Measurements from ENCODE around the gene XDH. TPM values are rescaled to one million over a fixed set of nuclear protein-coding genes. Genes with fewer than 3 reads are reported as not detected.

XDH gene
- total RNA-seq, 1 experiment from 2014 or later, result 0.08 TPM

DNA sequence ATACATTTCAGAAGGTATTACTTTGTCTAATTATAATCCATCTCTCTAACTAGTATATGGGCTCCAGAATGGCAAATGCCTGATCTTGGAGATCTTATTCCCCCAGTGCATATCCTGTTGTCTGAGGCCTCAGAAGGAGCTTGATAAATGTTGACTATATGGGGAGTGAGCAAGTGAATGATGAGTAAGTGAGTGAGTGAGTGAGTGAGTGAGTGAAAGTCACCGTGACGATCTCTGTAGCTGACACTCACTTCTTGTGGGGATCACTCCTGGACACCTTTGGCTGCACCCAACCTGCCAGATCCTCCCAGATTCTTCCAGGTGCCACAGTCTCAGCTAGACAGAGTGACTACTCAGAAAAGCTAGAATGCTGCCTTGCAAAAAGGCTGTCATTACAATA lies 2.8 kb downstream of the XDH start:
- TF ChIP-seq CTCF (IDR thresholded peaks at IDR 0.05), result no peak
- no peak for TF ChIP-seq REST (IDR thresholded peaks at IDR 0.05; ENCODE audit: insufficient read depth in 1 of 2, low read depth in 2 of 2, low read length in 1 of 2)
- TF ChIP-seq SIN3A (IDR thresholded peaks at IDR 0.05; ENCODE audit: borderline replicate concordance, insufficient read depth, low read depth, low read length), result no peak
- TF ChIP-seq POLR2AphosphoS5 (IDR thresholded peaks at IDR 0.05; ENCODE audit: low read depth, low read length), result no peak
- no peak for TF ChIP-seq TCF7L2 (IDR thresholded peaks at IDR 0.05; ENCODE audit: low read depth, low read length)
- ATAC-seq (no peak), DNase-seq (ENCODE audit: low read depth, low spot score) (no peak)
- BruUV-seq (replicated peaks), result no TSS peak
- intact Hi-C loops (cut with micrococcal nuclease; ENCODE audit: unreplicated experiment), result loop anchor here (5.0 kb wide), 1 partner anchor 111 kb away; no protein-coding TSS in a partner anchor
- in situ Hi-C loops (cut with HindIII; ENCODE audit: low pct_unique_long_range_greater_than_20kb, low sequenced_read_pairs), result no loop called here
- ChIA-PET CTCF (no interaction called here), POLR2A (no interaction called here)
- no peaks in the 10 kb centered on the region for H3K4me1 ChIP-seq (ENCODE audit: control insufficient read depth, insufficient read depth, low read length)
- no peaks in the 10 kb centered on the region for H3K9me3 ChIP-seq (ENCODE audit: control insufficient read depth, insufficient read depth, low read depth, low read length)
- no peaks in the 10 kb centered on the region for H3K36me3 ChIP-seq (ENCODE audit: control insufficient read depth, insufficient read depth, low read length)
- H3K4me3 ChIP-seq (ENCODE audit: low read depth in 2 of 2, low read length in 2 of 2), result no peak overlapping the region
- no peaks in the 10 kb centered on the region for H3K27me3 ChIP-seq (ENCODE audit: control insufficient read depth, insufficient read depth, low read length)
- H3K27ac ChIP-seq (ENCODE audit: low read length), result no peak overlapping the region

DNA sequence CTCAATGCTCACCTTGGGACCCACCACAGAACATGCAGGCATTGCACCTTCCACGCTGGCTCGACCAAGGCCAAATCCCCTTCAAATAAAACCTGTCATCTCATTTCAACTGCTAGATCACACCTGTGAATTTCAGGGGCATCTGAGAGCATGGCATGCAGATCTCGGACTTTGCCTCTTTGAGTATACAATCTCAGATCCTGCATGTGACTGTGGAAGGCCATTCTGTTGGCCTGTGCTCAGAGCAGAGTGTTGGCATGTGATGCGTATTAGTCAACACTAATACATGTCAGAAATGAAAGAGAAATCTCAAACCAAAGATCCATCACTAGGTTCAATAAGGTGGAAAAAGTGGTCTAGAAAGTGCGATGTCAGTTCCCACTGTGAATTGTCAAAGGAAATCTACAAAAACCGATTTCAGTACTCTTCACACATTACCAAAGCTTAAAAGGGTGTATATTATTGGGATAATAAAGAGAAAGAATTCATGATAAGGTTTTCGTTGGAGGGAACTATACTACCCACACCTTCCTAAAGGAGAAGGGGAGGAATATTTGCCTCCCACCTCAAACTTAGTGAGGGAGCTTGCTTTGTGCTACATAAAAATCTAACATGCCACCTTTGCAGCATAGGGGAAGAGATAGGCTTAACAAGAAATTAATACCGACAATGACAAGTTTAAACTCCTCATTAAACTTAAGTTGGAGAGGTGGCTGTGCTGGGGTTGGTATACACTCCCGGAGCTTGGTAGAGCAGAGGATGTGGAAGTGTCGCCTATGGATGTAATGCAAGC lies 7.8 kb downstream of the XDH start:
- BruUV-seq (replicated peaks), result no TSS peak
- no peak overlapping the region for H3K27ac ChIP-seq (ENCODE audit: low read length)

More for the DNA sequence above, 7.8 kb downstream of the XDH start:
- ATAC-seq, result no peak
- intact Hi-C loops (cut with micrococcal nuclease; ENCODE audit: unreplicated experiment), result no loop called here
- Histone ChIP-seq H3K36me3 (ENCODE audit: control insufficient read depth, insufficient read depth, low read length) (no peaks in the 10 kb centered on the region), H3K4me1 (ENCODE audit: control insufficient read depth, insufficient read depth, low read length) (no peaks in the 10 kb centered on the region), H3K27me3 (ENCODE audit: control insufficient read depth, insufficient read depth, low read length) (no peaks in the 10 kb centered on the region), H3K9me3 (ENCODE audit: control insufficient read depth, insufficient read depth, low read depth, low read length) (no peaks in the 10 kb centered on the region), H3K4me3 (ENCODE audit: low read depth in 2 of 2, low read length in 2 of 2) (no peak overlapping the region)
- CTCF ChIA-PET, result no interaction called here
- no peak for TF ChIP-seq SIN3A (IDR thresholded peaks at IDR 0.05; ENCODE audit: borderline replicate concordance, insufficient read depth, low read depth, low read length)
- TF ChIP-seq TCF7L2 (IDR thresholded peaks at IDR 0.05; ENCODE audit: low read depth, low read length), result no peak
- TF ChIP-seq POLR2AphosphoS5 (IDR thresholded peaks at IDR 0.05; ENCODE audit: low read depth, low read length), result no peak
- TF ChIP-seq CTCF (IDR thresholded peaks at IDR 0.05), result no peak
- no peak for TF ChIP-seq REST (IDR thresholded peaks at IDR 0.05; ENCODE audit: insufficient read depth in 1 of 2, low read depth in 2 of 2, low read length in 1 of 2)
- DNase-seq (ENCODE audit: low read depth, low spot score), result no peak
- in situ Hi-C loops (cut with HindIII; ENCODE audit: low pct_unique_long_range_greater_than_20kb, low sequenced_read_pairs), result no loop called here
- POLR2A ChIA-PET, result no interaction called here

All from Panc1 (cell line).